GM18868 (cell line): ENCODE data around the gene SUPT3H.

Experiments
- ATAC-seq: cut with Tn5 transposase; IDR thresholded peaks from one replicate; pipeline ENCODE4 v1.9.1; 2021; ENCODE audit warnings: mild to moderate bottlenecking, moderate library complexity; ENCODE audit not compliant: unreplicated experiment

SUPT3H gene

DNA sequence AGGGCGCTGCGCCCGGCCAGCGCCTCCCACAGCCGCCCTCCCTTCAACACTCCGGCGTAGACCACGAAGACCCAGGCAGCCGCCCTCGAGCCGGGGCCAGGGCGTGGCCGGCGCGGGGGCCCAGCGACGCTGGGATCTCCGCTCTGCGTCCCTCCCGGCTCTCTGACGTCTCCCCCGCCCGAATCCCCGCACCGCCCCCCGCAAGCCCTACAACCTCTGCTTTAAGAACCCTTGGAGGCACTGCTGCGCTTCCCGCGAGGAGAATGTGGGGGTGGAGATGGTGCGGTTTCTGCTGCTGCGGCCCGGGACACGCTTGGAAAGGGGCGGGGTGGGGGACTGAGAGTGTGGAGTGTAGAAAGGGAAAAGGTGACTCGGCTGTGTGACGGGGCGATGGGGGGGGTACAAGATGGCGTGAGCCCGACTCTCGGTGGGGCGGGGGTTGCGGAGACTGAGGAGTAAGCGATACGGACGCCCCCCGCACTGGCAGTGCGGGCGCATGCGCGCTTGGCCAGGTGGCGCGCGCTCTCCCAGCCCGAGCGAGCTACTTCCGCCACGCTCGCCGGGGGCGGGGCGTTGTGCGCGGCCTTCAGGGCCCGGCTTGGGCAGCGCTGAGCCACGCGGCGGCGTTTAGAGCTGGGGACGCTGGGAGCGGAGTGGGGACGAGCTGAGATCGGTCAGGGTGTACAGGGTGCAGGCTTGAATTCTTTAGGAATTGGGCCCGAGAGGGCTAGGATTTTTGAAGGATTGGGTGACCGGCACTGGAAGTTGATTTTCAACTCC is at the start of gene SUPT3H:
Gene SUPT3H, minus strand, starts transcription at position 381 of the 780 bp plus-strand sequence.
- ATAC-seq, result peak; percentile 94

DNA sequence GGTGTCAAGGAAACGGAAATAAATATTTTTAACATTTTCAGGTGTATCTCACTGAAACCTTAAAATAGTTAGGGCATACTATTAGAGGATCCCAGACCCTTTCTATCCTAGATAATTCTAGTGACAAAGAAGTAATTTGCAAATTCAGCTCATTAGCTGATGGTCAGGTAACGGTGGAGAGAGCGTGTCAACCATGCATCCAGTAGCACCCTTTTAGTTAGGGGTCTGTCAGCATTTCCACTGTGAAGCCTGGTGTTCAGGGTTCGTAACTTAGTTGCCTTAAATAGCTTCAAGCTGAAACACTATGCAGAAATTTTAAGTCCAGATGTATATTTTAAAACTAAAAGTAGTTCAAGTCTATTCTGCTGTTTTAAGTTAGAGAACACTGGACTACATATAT is 48.5 kb upstream of the SUPT3H start:
- ATAC-seq, result no peak

DNA sequence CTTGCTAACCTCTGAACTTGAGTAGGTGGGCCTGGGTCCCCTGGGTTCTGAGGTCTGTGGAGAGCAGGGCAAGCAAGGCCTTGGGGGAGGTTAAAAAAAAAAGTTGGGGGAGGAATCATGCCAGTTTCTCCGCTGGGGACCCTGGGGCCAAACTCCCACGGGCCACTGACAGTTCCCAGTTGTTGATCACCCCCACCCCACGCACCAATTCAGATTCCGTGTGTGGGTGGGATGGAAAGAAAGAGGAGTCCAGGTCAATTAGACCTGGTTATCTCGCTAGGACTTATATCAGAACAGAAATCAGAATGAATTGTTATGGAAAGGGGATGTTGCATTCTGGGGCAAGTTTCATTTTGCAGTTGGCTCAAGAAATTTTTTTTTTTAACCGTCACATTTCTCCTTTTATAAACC is 46.7 kb upstream of the SUPT3H start:
- ATAC-seq, result no peak

GRCh38 chr6:45423824-45424450 is 46.2 kb upstream of the SUPT3H start:
- ATAC-seq, result no peak

DNA sequence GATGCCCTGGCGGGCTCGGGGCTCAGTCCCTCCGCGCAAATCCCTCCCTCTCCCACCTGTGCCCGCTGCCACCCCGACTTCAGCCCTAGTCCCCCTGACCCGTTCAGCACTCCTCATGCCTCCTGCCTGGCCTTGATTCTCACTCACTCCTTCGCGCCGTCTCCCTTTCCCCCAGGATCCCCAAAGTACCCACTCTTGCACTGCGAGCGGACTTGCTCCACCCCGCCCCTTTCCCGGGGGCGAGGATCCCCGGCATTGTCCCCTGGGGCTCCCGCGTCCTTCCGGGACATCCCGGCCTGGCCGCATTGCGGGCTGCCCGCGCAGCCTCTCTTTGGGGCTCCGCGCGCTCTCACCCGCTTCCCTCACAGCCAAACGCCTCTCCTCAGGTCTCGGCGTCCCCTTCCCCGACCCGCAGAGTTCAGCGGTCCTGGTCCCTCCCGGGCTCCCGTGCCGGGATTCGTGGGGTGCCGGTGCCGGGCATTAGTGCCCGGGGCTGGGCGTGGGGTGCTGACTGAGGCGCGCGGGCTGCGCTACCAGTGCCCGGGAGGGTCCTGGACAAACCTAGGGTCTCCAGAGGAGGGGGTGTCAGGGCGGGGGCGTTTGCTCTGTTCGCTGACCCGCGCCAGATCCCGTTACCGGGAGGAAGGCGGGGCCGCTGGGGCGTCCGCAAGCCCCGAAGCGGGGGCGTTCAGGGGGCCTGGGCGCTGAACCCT is 45.5 kb upstream of the SUPT3H start:
- ATAC-seq, result no peak

DNA sequence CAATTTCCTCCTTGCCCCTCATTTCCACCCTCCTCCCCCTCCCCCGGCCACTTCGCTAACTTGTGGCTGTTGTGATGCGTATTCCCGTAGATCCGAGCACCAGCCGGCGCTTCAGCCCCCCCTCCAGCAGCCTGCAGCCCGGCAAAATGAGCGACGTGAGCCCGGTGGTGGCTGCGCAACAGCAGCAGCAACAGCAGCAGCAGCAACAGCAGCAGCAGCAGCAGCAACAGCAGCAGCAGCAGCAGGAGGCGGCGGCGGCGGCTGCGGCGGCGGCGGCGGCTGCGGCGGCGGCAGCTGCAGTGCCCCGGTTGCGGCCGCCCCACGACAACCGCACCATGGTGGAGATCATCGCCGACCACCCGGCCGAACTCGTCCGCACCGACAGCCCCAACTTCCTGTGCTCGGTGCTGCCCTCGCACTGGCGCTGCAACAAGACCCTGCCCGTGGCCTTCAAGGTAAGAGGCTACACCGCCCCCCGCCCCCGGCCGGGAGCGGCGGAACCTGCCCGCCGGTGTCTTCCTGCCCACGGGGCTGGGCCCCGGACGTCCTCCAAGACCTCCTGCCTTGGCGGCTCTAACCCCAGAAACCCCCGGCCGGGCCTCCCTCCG is 44.9 kb upstream of the SUPT3H start:
- ATAC-seq, result no peak

DNA sequence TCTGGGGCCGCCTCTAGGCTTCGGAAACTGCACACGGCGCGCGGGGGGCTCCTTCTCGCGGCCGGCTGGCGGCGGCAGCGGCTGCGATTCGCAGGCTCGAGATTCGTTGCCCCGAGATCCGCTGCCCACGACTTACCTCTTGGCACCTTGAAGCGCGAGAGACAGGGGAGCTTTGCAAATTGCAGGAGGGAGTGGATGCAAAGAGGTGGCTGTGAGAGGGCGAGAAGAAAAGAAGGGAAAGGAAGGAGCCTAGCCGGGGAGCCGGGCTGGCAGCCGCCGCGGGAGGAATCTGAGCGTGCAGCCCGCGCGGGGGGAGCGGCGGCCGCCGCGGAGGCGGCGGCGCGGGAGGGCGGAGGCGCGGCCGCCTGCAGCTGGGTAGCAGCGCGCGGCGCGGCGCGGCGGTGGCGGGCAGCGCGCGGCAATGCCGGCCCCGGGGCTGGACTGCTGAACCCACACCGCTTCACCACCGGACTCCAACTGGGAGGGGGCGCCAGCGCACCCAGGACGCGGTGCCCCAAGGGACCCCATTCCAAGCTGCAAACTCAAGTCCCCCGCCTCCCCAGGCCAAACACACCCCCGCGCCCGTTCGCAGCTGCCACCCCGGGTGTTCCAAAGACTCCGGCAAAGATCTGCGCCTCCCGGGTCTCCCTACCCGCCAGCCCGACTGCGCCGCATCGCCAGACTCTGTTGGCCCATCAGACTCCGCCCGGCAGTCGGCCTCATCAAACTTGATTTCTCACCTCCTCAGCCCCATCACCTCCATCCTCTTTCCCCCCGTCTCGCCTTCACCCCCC is 44.2 kb upstream of the SUPT3H start:
- ATAC-seq, result no peak

GRCh38 chr6:45420909-45421708 is 43.4 kb upstream of the SUPT3H start:
- ATAC-seq, result no peak

- no peak for ATAC-seq
Measured at GRCh38 chr6:45420083-45420908, 42.6 kb upstream of the SUPT3H start.

GRCh38 chr6:45419571-45420082 is 41.9 kb upstream of the SUPT3H start:
- ATAC-seq, result no peak

DNA sequence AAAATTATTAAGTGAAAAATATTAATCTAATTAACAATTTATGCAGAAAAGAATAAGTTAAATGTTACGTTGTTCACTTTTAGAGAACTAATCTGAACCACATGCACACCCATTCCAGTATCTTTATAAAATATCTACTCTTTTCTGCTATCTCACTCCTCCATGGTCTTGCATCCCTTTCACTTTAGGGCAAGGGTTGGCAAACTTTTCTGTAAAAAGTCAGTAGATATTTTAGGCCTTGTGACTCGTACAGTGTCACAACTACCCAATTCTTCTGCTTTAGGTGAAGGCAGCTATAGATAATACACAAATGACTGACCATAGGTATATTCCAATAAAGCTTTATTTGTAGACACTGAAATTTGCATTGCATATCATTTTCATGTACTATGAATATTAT is 39.7 kb upstream of the SUPT3H start:
- no peak for ATAC-seq

DNA sequence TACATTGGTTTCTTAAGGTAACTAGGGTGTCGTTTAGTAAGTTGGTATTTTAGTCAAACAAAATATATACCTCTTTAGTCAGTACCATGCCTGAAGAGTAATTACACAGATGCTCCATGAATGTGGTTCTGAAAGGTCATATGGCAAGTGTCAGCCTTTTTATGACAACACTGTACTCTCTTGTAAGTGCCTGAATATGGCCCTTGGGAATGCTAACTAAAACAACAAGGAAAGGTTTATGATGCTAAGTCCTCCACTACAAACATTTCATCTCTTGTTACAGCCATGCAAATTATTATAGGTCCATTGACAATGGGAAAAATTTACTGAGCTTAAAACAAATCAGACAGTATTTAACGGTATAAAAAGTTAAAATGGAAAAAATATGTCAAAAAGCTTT is 39.0 kb upstream of the SUPT3H start:
- no peak for ATAC-seq

DNA sequence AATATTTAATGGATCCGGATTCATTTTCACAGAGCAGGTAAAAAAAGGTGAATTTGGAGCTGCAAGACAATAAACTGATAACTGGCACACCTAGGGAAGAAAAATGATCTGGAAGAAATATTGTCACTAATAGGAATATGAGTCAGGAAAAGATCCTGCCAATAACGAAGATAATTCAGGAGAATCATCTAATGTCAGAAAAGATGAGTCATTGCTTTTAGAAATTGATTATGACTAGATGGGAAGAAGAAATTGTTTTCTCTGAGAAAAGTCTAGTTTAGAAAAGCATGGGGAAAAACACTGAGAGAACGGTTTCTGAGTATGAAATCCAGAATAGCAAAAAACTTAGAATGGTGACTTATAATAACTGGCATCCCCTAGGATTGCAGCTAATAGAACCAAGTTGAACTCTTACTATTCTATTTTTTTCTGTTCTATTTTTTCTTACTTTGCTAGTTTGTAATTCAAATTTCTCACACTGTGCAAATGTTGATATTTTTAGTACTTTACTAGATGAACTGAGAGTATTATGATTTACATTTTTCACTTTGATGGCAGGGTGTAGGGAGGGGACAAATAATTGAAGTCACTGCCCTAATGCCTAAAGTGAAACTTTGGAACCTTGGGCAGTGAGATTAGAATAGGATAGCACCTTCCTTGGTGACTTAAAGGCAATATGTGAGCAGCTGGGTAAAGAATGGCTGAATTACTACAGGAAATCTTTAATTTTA is 38.2 kb upstream of the SUPT3H start:
- ATAC-seq, result no peak

DNA sequence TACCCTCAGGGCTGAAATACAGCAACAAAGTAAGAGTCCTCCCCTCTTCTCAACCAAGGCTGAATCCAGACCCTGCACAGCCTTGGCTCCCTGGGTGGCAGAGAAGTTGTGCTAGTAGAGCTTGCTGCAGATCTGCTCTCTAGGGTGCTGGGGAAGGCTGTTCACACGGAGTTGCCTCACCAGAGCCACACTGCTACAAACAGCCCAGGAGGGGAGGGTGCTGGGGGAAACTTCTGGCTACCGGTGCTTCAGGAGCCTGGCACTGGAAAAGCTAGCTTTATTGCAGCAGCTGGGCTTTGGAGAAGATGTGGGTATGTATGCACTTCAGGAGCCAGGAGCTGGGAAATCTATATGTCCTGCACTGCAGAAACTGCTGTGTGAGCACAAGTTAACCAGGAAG is 37.6 kb upstream of the SUPT3H start:
- no peak for ATAC-seq

DNA sequence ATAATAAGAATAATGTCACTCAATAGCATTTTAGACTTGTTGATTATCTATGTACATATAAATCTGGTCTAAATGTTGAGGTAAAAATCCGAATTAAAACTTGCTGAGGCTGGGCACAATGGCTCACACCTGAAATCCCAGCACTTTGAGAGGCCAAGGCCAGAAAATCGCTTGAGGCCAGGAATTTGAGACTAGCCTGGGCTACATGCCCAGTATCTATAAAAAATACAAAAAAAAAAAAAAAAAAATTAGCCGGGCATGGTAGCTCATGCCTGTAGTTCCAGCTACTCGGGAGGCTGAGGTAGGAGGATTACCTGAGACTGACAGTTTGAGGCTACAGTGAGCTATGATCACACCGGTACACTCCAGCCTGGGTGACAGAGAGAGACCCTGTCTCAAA is 34.2 kb upstream of the SUPT3H start:
- ATAC-seq, result no peak

DNA sequence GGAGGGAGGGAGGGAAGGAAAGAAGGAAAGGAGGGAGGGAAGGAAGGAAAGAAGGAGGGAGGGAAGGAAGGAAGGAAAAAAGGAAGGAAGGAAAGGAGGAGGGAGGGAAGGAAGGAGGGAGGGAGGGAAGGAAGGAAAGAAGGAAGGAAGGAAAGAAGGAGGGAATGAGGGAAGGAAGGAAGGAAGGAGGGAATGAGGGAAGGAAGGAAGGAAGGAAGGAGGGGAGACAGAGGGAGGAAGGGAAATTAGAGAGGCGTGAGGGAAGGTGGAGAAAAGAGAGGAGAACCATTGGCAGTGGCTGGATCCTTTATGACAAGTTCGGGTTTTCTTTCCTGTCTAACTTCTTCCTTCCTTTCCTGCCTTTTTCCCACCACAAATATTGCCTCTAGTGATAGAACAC is 22.3 kb upstream of the SUPT3H start:
- ATAC-seq, result no peak

DNA sequence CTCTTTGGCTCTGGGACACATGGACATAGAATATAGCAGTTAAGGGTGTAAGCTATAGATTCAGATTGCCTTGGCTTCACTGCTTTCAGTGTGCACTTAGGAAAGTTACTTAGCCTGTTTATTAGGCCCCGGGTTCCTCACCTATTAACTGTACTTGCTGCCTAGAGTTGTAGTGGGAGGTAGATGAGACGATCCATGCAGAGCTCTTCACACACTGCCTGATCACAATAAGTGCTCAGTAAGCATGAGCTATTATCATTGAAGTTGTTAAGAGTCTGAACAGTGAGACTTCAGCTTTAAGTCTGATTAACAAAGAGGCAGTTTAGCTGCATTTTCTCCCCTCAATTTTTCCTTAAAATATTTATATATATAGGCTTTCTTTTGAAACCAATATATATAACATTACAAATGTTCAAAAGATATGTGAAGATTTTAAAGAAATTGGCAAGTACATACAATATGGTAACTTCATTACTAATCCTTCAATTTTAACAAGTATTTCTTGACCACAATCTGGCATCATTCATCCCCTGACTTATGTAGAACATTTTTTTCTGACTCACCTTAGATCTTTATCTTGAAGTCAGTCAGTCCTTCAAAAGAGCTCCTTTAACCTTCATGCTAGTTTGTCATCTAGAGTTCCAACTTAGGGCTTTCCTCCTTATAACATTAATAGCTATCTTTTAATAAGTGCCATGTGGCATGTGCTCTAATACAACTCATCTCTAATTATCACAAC is 20.5 kb upstream of the SUPT3H start:
- no peak for ATAC-seq
